Esophagus muscularis mucosa (tissue), 4 donors: Measurements from ENCODE around the gene POLD4. TPM values are rescaled to one million over a fixed set of nuclear protein-coding genes. Genes with fewer than 3 reads are reported as not detected.

Experiments used
- DNase-seq: peaks from one replicate; pipeline ENCODE4 v3.0.0-alpha.2; 2017; ENCODE audit errors: extremely low spot score
- H3K27ac ChIP-seq, 4 donors: fragments of 200-600 bp; sonication (generic); replicated peaks in 1 of 4; 1 replicate in 3 of 4; 2 replicates in 1 of 4; pipeline ENCODE4 v1.5.1; 2016 to 2019; ENCODE audit warnings: mild to moderate bottlenecking in 1 of 4
- H3K27me3 ChIP-seq, 4 donors: fragments of 200-600 bp; sonication (generic); one replicate each; pipeline versions ENCODE4 v1.5.1 to v1.6.0; 2016 to 2019
- H3K36me3 ChIP-seq, 4 donors: fragments of 200-600 bp; sonication (generic); one replicate each; pipeline ENCODE4 v1.5.1; 2016 to 2019
- H3K4me1 ChIP-seq, 4 donors: fragments of 200-600 bp; sonication (generic); one replicate each; pipeline ENCODE4 v1.5.1; 2016 to 2019
- H3K4me3 ChIP-seq, 4 donors: fragments of 200-600 bp; sonication (generic); 1 replicate in 2 of 4; 2 replicates in 2 of 4; pipeline ENCODE4 v1.5.1; 2016 to 2019; ENCODE audit warnings: mild to moderate bottlenecking in 4 of 4, moderate library complexity in 1 of 4
- H3K9me3 ChIP-seq, 4 donors: fragments of 200-600 bp; sonication (generic); 1 replicate in 3 of 4; 2 replicates in 1 of 4; pipeline ENCODE4 v1.5.1; 2016 to 2019
- CTCF ChIP-seq, 3 experiments: fragments of 200-600 bp in 2 of 3; fragments of 450-650 bp in 1 of 3; sonication (generic) in 2 of 3; IDR thresholded peaks; one replicate each; pipeline ENCODE4 v1.5.1; 2017 to 2019; ENCODE audit warnings: antibody characterized with exemption in 3 of 3, mild to moderate bottlenecking in 2 of 3, moderate library complexity in 1 of 3
- EP300 ChIP-seq: sonication (generic); formaldehyde crosslinking; IDR thresholded peaks from one replicate; pipeline ENCODE4 v1.6.1; 2017; ENCODE audit warnings: antibody characterized with exemption
- POLR2A ChIP-seq: fragments of 450-650 bp; IDR thresholded peaks from one replicate; pipeline ENCODE4 v1.6.1; 2017; ENCODE audit warnings: antibody characterized with exemption, moderate library complexity, mild to moderate bottlenecking, low read depth
- POLR2AphosphoS5 ChIP-seq, 2 donors: sonication (generic); formaldehyde crosslinking; IDR thresholded peaks; one replicate each; pipeline ENCODE4 v1.6.1; 2017; ENCODE audit warnings: antibody characterized with exemption in 2 of 2
- WGBS: methylation state at CpG from one replicate; pipeline ENCODE4 v1.1.5; 2018; 5-methylcytosine and 5-hydroxymethylcytosine counted together
- intact Hi-C: fragments of 100-400 bp; cut with DNase I; formaldehyde crosslinking; loops from one replicate; pipeline ENCODE4 v1.15.1; 2023
- total RNA-seq, 4 donors: library from RNA; depleted of rRNA; stranded (reverse); fragments of >200 nt; gene quantifications; one replicate each; pipeline versions ENCODE4 v1.1.0 to v1.2.1, GENCODE V29; 2016

The POLD4 gene
- total RNA-seq, 4 donors from 2014 or later: 77.2 to 106 (median 83.1) TPM

GRCh38 chr11:67356387-67356863, 3.1 kb upstream of the POLD4 start:
- no peaks in the 10 kb centered on the region for H3K9me3 ChIP-seq
- no peak overlapping the region for H3K4me3 ChIP-seq
- no peak for DNase-seq
- intact Hi-C loops: loop anchor here (2.0 to 10.0 kb wide), 2 partner anchors 26 to 148 kb away; partner anchors contain the start of genes CDK2AP2 and PITPNM1
- H3K27ac ChIP-seq: peak overlapping the region; percentile 96 to 99 (median 98)
- 37% methylated on average over 4 of the region's 4 CpGs for WGBS
- H3K36me3 ChIP-seq: no peaks in the 10 kb centered on the region
- H3K4me1 ChIP-seq: peaks cover 55 to 69% (median 66%) of the 10 kb centered on the region in 4 donors
- H3K27me3 ChIP-seq: no peaks in the 10 kb centered on the region
- TF ChIP-seq POLR2AphosphoS5 (IDR thresholded peaks at IDR 0.05) (no peak), CTCF (IDR thresholded peaks at IDR 0.05) (no peak)

GRCh38 chr11:67355794-67356386, 2.5 kb upstream of the POLD4 start:
- TF ChIP-seq EP300: no peak
- no peak for TF ChIP-seq POLR2A
- no peak for TF ChIP-seq CTCF (IDR thresholded peaks at IDR 0.05)
- no peak for TF ChIP-seq POLR2AphosphoS5 (IDR thresholded peaks at IDR 0.05)
- DNase-seq: no peak
- WGBS: 94% methylated on average over 3 of the region's 4 CpGs

GRCh38 chr11:67355023-67355793, 1.9 kb upstream of the POLD4 start:
- no peaks in the 10 kb centered on the region for H3K9me3 ChIP-seq
- TF ChIP-seq EP300 (no peak), POLR2AphosphoS5 (IDR thresholded peaks at IDR 0.05) (no peak), POLR2A (no peak), CTCF (IDR thresholded peaks at IDR 0.05) (no peak)
- intact Hi-C loops: loop anchor here (10.0 kb wide), 1 partner anchor 150 kb away; the partner anchor contains the start of genes CDK2AP2 and PITPNM1
- no peaks in the 10 kb centered on the region for H3K27me3 ChIP-seq
- WGBS: 70% methylated on average over 2 of the region's 11 CpGs
- peak overlapping the region; percentile 96 to 99 (median 98) for H3K27ac ChIP-seq
- H3K4me3 ChIP-seq: no peak overlapping the region
- H3K36me3 ChIP-seq: no peaks in the 10 kb centered on the region
- H3K4me1 ChIP-seq: peaks cover 61 to 80% (median 75%) of the 10 kb centered on the region in 4 donors
- no peak for DNase-seq

More at GRCh38 chr11:67355794-67356386, 2.5 kb upstream of the POLD4 start:
- Histone ChIP-seq H3K9me3 (no peaks in the 10 kb centered on the region), H3K4me3 (no peak overlapping the region), H3K27me3 (no peaks in the 10 kb centered on the region), H3K27ac (peak overlapping the region; percentile 96 to 99 (median 98)), H3K36me3 (no peaks in the 10 kb centered on the region), H3K4me1 (peaks cover 59 to 74% (median 71%) of the 10 kb centered on the region in 4 donors)
- intact Hi-C loops: loop anchor here (2.0 to 10.0 kb wide), 2 partner anchors 27 to 149 kb away; partner anchors contain the start of genes CDK2AP2 and PITPNM1

GRCh38 chr11:67354075-67355022, 1.0 kb upstream of the POLD4 start:
- WGBS: 13% methylated on average over 6 of the region's 8 CpGs

More at GRCh38 chr11:67354075-67355022, 1.0 kb upstream of the POLD4 start:
- Histone ChIP-seq H3K36me3 (no peaks in the 10 kb centered on the region), H3K27ac (peak overlapping the region; percentile 96 to 99 (median 98)), H3K27me3 (no peaks in the 10 kb centered on the region), H3K4me1 (peaks cover 61 to 82% (median 78%) of the 10 kb centered on the region in 4 donors), H3K9me3 (no peaks in the 10 kb centered on the region), H3K4me3 (peak overlapping the region; percentile 72 to 84 (median 78))
- TF ChIP-seq POLR2AphosphoS5 (IDR thresholded peaks at IDR 0.05) (peak; percentile 70 to 78), CTCF (IDR thresholded peaks at IDR 0.05) (peak in 1 of 3 experiments; percentile 23), EP300 (peak; percentile 73), POLR2A (no peak)
- intact Hi-C loops: loop anchor here (10.0 kb wide), 1 partner anchor 150 kb away; the partner anchor contains the start of genes CDK2AP2 and PITPNM1
- no peak for DNase-seq
